Occipital lobe (tissue), 2 donors: Measurements from ENCODE around the gene DNAJB5. TPM values are rescaled to one million over a fixed set of nuclear protein-coding genes. Genes with fewer than 3 reads are reported as not detected.

Source experiments
- DNase-seq: peaks from one replicate; lab custom pipeline; 2025; lab: John Stamatoyannopoulos, UW
- total RNA-seq: library from RNA; depleted of rRNA; stranded (reverse); fragments of >200 nt; gene quantifications from one replicate; pipeline ENCODE4 v1.2.3, GENCODE V29; 2014

The DNAJB5 gene
- total RNA-seq, 1 donor from 2014 or later, result 47.9 TPM

GRCh38 chr9:34984049-34984448 is 5.5 kb upstream of the DNAJB5 start:
- no peak for DNase-seq

GRCh38 chr9:34985311-34985899 is 4.1 kb upstream of the DNAJB5 start:
- no peak for DNase-seq

DNA sequence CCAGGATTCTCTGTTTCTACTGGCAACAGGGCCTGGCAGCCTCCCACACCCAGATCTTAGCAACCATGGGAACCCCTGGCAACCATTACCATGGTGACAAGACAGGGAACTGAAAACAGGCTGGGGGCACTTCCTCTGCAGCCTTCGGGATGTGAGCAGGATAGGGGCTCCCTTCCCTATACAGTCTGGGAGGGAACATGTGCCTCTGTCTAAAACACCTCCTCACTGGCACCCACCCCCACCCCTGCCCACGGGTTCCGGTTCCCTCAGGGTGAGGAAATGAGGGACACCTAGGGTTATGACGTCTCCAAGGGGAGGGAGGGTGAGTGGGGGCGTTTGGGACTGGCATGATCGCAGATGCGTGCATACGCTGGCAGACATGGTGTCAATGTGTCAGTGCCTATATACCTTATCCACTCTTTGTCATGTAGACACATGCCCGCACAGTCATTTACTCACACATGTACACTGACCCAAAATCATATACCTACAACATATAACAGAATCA is 3.0 kb upstream of the DNAJB5 start:
- DNase-seq, result peak; percentile 78

DNA sequence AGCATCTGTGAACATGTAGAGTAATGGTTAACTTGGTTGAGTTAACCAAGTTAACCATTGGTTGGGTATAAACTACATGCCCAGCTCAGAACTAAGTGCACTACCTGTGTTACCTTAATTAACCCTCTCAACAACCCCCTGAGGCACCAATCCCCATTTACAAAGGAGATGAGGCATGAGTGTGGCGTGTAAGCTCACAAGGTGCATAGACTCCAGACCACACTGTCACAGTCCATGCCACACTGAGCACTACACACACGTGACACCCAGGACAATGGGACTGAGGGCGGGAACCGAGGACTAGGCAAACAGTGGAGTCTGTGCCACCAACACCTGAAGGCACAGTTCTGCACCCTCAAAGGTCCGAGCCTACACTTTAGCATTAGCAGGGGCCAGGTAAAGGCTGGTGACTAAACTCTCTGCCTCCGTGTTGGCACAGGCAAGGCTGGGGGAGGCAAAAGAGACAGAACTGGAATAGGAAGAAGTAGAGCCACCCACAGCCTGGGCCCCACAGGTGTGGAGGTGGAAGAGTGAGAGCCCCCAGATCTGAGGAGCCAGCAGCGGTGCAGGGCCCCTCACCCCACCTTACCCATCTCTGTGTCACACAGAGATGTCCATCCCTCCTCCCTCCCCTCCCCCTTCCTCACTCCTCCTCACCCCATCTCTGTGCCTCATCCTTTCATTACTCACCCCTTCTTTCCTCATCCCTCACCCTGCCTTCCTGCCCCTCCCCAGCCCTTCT is 2.2 kb upstream of the DNAJB5 start:
- DNase-seq, result no peak

DNA sequence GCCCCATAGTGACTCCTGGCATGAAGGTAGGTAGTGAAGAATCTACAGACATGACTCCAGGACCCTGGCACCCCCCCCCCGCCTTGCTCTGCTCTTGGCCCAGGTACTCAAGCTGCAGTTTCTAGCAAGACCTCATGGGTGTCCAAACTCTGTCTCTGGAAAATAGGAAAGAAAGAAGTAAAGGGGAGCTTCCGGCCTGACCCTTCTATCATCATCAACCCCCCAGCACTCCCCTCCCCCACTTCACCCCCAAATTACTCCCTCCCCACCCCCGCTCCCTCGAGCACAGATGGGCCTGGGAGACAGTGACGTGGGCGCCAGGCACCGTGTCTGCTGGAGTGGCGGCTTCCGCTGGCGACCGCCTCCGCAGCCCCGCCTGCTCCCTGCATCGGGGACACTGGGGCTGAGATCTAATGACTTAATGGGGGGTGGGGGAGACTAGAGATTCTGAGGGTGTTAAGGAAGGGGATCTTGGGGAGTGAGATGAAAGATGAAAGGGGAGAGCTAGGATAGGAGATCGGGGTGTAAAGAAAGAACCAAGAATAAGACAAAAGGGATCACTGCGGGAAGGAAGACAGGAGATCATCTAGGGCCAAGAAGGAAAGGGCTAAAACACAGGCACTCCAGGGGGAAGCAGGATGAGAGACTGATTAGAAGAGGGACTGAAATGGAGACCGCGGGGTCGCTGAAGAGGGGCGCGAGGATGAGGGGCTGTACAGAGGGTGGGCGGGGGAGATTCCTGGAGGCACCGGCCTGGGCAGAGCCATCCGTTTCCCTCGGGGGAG is 1.1 kb upstream of the DNAJB5 start:
- DNase-seq, result peak; percentile 64

- DNase-seq, result peak; percentile 35
Observed at GRCh38 chr9:34989946-34990635, 546 bp downstream of the DNAJB5 start.

DNA sequence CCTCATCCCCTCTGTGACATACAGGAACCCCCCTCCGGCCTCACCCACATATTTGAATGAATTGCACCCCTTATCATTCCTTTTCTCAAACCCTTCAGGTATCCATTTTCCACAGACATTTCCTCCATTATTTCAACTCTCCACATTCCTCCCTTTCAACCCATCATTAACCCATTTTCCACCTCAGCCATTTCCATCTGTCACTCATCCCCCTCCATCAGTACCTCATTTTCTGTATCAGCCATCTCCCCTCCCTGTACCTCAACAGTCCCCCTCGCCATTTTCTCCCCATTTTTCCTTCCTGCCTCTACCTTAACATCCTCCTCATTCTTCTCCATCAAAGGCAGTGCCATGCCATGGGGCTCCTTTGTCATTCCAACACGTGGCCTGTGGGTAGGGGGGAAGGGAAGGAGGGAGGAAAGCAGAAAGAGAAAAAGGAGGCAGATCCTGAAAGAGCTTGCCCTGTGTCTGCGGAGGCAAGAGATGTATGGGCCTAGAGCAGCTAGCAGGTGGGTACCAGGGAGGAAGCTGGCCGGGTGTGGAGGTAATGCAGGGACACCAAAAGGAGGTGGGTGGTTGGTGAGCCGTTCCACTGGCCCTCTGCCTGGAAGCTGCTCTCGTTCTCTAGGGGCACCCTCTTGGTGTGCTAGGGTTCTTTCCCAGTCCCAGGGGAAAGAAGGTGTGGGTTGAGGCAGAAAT is 1.5 kb downstream of the DNAJB5 start:
- no peak for DNase-seq

DNA sequence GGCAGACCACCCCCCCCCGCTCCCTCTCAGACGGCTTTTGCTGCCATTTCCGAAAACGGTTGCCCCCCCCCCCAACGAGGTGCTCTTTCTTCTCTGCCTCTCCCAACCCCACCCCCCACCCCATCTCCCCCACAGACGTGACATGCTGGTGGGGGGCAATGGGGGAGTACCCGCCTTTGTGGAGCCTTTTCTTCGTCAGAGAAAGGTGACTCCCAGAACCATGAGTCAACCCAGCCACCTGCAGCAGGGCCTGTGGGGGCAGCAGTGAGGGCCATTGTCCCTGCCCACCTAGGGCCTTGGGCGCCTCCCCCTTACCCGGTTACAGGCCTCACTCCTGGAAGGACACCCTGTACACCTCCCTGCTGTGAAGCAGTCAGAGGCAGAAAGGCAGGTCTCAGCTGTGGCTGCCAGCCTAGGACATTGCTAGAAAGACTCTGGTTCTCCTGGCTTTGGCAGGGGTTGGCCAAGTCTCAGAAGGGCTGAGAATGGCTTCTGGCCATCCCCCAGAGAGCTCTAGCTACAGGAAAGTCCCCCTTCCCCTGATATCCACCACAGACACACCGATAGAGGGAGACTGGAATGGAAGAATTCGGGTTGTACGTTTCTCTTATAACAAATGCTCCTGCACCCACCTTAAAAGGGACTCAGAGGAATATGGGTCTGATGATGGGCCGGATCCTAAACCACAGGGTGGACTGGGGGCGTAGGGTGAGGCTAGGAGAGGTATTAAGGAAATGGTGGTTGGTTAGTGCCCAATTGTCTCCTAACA is 2.2 kb downstream of the DNAJB5 start:
- DNase-seq, result no peak

GRCh38 chr9:34992376-34992951 is 2.9 kb downstream of the DNAJB5 start:
- DNase-seq, result peak; percentile 66

- peak; percentile 25 for DNase-seq
Observed at GRCh38 chr9:34993502-34994259, 4.1 kb downstream of the DNAJB5 start.

- DNase-seq, result peak; percentile 19
Observed at GRCh38 chr9:34994260-34994899, 4.8 kb downstream of the DNAJB5 start.

- DNase-seq, result no peak
Observed at GRCh38 chr9:34994900-34995669, 5.5 kb downstream of the DNAJB5 start.

- no peak for DNase-seq
Observed at GRCh38 chr9:34995670-34996060, 6.1 kb downstream of the DNAJB5 start.

DNA sequence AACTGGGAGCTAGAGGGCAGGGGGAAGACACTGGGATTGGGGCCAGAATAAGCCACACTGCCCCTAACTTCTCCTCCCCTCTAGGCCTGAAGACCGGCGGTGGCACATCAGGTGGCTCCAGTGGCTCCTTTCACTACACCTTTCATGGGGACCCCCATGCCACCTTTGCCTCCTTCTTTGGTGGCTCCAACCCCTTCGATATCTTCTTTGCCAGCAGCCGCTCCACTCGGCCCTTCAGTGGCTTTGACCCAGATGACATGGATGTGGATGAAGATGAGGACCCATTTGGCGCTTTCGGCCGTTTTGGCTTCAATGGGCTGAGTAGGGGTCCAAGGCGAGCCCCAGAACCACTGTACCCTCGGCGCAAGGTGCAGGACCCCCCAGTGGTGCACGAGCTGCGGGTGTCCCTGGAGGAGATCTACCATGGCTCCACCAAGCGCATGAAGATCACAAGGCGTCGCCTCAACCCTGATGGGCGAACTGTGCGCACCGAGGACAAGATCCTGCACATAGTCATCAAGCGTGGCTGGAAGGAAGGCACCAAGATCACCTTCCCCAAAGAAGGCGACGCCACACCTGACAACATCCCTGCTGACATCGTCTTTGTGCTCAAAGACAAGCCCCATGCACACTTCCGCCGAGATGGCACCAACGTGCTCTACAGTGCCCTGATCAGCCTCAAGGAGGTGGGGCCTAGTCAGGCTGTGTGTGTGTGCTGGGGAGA is 6.8 kb downstream of the DNAJB5 start:
- DNase-seq, result no peak

- DNase-seq, result no peak
Observed at GRCh38 chr9:34996905-34997279, 7.3 kb downstream of the DNAJB5 start.

DNA sequence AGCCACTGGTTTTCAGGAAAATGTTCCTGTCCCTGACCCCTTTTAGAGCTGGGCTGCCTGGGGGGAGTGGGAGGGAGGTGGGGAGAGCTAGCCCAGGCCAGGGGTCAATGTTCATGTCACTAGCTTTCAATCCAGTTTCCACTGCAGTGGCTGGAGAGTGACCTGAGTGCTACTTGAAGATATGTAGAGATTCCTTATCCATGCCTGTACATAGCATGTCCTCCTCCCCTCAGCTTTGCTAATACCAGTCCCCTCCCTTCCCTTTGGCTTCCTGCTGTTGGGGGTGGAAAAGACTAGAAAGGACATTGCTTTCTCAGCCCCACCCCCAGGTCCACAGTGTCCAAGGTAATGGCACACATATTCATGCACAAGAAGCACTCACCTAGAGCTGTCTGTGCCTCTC is 7.8 kb downstream of the DNAJB5 start:
- DNase-seq, result no peak

- no peak for DNase-seq
Observed at GRCh38 chr9:34998266-34998665, 8.7 kb downstream of the DNAJB5 start.
